GM12891 (cell line): Measurements from ENCODE around the gene NPAS2.

Source experiments
- DNase-seq: peaks from one replicate; pipeline ENCODE4 v3.0.0; 2011; ENCODE audit warnings: low spot score; ENCODE audit not compliant: insufficient read length
- FAIRE-seq: peaks from 2 replicates; lab custom pipeline; 2011; peaks lifted over from hg19 to GRCh38; lab: Jason Lieb, UNC
- PAX5 ChIP-seq: IDR thresholded peaks from 2 replicates; pipeline ENCODE4 v1.6.1; 2011; ENCODE audit warnings: low read length, moderate library complexity, mild to moderate bottlenecking; ENCODE audit not compliant: insufficient read depth, severe bottlenecking
- POLR2A ChIP-seq: IDR thresholded peaks from 2 replicates; pipeline ENCODE4 v1.6.1; 2011; ENCODE audit warnings: low read depth, low read length, control low read depth
- POLR2AphosphoS5 ChIP-seq: IDR thresholded peaks from 2 replicates; pipeline ENCODE4 v1.6.1; 2011; ENCODE audit warnings: low read depth, low read length, control low read depth
- POU2F2 ChIP-seq: IDR thresholded peaks from 2 replicates; pipeline ENCODE4 v1.6.1; 2011; ENCODE audit warnings: low read depth, mild to moderate bottlenecking, control low read depth, low read length, moderate library complexity
- SPI1 ChIP-seq: IDR thresholded peaks from 2 replicates; pipeline ENCODE4 v1.6.1; 2011; ENCODE audit warnings: low read depth, low read length, control low read depth
- TAF1 ChIP-seq: IDR thresholded peaks from 2 replicates; pipeline ENCODE4 v1.6.1; 2011; ENCODE audit warnings: low read depth, low read length, control low read depth

The NPAS2 gene

DNA sequence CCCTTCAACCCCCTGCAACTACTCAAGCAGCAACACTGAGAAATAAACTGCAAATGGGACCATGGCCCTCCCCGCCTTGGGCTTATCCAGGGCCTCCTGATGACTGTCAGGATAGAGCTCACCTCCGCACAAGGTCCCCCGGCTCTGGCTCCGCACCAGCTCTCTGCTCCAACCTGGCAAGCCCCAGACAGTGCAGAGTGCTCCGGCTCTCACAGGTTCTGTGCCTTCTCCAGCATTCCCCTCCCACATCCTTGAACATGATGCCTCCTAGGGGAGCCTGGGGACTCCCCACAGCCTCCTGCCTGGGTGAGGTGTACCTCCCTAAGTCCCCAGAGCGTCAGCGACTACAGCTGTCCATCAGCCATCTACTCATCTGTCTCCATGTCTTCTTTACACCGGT, 26.7 kb upstream of the NPAS2 start:
- no peak for DNase-seq
- no peak for TF ChIP-seq SPI1
- no peak for TF ChIP-seq POLR2AphosphoS5
- no peak for TF ChIP-seq TAF1
- no peak for TF ChIP-seq POLR2A
- TF ChIP-seq PAX5, result no peak
- no peak for TF ChIP-seq POU2F2
- FAIRE-seq, result no peak

DNA sequence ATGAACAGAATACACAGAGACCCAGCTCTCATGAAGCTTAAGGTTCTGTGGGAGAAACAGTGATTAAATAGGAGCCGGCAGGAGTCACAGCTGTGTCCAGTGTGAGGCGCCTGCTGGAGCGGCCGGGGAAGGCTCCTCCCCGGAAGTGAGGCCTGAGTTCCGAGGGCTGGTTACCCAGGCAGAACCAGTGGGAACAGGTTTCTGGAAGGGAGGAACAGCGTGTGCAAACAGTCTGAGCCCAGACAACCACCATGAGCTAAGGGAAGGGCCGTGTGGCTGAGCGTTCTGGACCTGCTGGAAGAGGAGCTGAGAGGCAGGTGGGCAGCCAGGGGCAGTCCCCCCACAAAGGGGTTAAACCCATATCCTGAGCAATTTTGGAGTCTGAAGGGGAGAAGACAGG, 26.0 kb upstream of the NPAS2 start:
- DNase-seq (no peak), FAIRE-seq (no peak)
- TF ChIP-seq PAX5 (no peak), POLR2A (no peak), POLR2AphosphoS5 (no peak)

DNA sequence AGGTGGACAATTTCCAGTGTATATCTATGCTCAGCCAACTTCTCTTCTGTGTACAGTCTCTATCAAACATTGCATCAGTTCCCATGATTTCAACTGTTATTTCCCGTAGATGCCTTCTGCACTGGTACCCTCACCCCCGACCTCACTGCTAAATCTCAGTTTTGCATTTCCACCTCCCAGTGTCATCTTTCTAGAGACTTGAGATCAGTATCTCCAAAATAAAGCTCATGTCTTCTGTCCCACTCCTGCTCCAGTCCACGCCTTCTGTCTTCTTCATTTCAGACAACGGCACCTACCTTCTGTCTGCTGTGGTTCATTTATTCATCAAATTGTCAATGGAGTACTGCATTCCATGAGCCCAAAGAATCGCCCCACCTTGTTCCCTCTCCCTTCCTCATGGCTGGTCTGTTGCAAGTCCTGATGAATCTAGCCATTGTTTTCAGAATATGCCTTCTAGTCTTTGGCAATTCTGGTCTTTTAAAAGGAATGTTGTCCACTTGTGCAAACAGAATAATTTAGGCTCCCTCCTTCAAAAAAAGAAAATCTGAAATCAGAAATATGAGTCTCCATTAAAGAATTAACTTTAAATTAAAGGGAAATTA, 23.3 kb upstream of the NPAS2 start:
- no peak for DNase-seq
- TF ChIP-seq PAX5, result no peak
- TF ChIP-seq POLR2AphosphoS5, result no peak
- TF ChIP-seq TAF1, result no peak
- TF ChIP-seq SPI1, result no peak
- no peak for TF ChIP-seq POLR2A
- no peak for TF ChIP-seq POU2F2
- no peak for FAIRE-seq

DNA sequence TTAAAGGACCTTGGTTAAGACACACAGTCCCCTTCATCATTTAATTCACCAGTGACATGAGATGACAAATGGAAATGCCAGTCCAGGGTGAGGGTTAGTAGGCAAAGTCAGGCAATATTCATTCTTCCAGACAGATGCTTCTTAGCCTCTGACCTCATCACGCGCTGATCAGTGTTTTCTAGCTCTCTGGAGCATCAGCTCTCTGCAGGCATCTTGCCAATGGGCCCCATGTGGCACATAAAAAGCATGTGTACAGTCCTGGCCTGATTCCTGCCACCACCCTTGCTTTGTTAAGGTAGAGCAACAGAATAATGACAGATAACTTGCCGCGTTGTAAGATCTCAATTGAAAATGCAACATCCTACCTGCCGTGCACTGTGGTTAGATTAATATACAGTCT, 20.3 kb upstream of the NPAS2 start:
- no peak for DNase-seq
- TF ChIP-seq POLR2AphosphoS5 (no peak), POU2F2 (no peak), POLR2A (no peak), TAF1 (no peak), SPI1 (no peak), PAX5 (no peak)

DNA sequence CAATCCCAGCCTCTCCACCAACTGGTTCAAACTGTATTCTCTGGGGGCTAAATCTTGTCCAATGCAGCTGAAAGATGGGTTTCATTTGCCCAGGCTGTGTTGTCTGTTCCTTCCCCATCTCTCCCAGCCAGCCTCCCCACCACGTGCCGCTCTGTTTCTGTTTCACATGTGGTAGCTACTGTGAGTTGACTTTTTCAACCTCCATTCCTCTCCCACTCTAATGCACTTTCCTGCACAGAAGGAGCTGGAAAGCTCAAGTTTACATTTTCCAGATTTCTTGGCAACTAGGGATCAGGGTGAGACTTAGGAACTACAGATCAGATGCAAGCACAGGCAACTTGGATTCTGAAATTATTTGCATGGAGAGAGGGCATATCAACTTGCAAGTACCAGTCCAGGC, 19.0 kb upstream of the NPAS2 start:
- DNase-seq, result no peak
- TF ChIP-seq PAX5 (no peak), POLR2AphosphoS5 (no peak), POU2F2 (no peak), SPI1 (no peak), POLR2A (no peak), TAF1 (no peak)
- no peak for FAIRE-seq

More for the DNA sequence above, 20.3 kb upstream of the NPAS2 start:
- FAIRE-seq, result no peak

DNA sequence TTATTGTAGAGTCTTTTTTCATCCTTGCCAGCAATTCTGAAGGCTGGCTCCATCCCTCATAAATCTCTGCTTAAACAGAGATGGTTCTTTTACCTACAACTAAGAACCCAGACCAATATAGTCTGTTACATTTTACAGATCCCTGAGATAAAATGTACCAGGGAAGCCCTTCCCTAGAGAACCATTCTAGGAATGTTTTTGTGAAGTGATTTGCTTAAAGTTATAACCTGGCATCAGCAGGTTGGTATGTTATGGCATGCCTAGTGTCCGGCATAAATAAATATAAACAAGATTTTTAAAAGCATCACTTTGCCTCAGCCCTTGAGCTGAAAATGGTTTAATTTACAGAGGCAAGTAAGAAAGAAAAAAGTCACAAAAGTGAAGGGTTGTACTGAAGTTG, 18.5 kb upstream of the NPAS2 start:
- FAIRE-seq, result no peak
- TF ChIP-seq POLR2A (no peak), POLR2AphosphoS5 (no peak), PAX5 (no peak)
- no peak for DNase-seq

DNA sequence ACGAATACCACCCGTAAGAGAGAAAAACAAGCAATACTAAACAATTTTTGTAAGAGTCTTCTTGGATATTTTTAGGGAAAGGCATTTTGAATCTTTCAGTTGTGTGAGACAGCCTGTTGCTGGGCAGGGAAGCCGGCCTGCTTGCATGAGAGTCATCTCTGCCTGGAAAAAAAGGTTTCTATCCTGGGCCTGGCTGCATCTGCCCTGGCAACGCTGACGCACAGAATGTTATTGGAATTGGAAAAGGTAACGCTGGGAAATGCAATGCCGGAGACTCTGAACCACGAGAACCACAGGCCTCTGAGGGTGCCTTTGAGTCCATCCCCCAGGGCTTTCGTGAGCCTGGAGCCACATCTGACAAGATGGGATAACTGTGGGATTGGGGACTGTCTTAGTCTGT, 17.9 kb upstream of the NPAS2 start:
- DNase-seq (no peak), FAIRE-seq (no peak)
- TF ChIP-seq SPI1 (no peak), PAX5 (no peak), TAF1 (no peak), POLR2AphosphoS5 (no peak), POLR2A (no peak), POU2F2 (no peak)

DNA sequence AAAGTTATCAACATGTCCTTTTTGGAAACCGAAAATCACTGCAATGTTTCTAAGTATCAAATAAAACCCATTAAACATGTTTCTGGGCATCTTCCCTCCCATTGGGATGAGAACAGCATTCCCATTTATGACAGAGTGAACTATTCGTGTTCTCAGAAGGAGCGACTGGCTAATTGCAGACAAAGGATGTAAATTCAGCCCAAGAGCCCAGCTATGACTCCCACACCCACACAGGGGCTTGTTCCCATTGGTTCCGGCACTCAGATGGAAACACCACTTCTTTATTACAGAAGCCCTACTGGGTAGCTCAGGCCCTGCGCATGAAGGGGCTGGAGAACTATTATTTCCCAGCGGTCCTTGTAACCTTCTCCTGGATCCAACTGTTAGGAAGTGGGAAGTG, 16.6 kb upstream of the NPAS2 start:
- DNase-seq (no peak), FAIRE-seq (no peak)
- TF ChIP-seq TAF1 (no peak), POLR2A (no peak), PAX5 (no peak)

DNA sequence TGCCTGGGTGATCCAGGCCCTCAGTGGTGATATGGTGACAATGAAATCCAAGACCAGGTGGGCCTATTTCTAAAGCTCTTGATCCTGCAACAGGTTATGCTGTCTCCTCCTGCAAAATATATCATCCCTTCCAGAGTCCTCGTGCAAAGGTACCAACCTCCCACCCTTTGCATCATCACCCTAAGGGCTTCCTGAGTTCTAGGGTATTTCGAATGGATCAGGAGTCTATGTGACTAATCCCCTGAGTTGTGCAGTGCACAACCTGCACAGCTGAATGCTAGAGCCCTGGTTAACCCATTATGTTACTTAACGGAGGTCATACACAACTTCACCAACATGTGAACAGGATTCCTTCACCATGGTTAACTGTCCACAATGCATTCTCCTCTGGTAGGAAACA, 13.4 kb upstream of the NPAS2 start:
- no peak for DNase-seq
- TF ChIP-seq TAF1 (no peak), POU2F2 (no peak), SPI1 (no peak), POLR2AphosphoS5 (no peak), PAX5 (no peak), POLR2A (no peak)
- FAIRE-seq, result no peak

DNA sequence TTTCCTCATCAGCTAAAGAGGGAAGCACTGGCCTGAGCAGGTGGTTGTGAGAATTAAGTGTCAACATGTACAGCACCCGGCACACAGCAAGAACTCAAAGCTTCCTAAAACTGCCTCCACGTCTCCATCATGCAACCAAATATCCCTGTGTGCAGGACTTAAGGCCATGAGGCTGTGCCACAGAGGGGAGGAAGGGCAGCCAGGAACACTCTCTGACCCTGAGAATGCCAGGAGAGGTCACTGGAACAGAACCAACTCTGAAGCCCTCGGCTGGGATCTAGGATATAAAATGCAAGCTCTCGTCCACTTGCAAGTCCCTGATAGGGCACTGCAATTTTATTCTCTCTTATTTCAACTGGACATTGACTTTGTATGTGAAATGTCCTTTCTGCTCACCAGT, 12.2 kb upstream of the NPAS2 start:
- TF ChIP-seq PAX5, result no peak
- TF ChIP-seq POU2F2, result no peak
- no peak for TF ChIP-seq TAF1
- TF ChIP-seq SPI1, result no peak
- TF ChIP-seq POLR2AphosphoS5, result no peak
- no peak for TF ChIP-seq POLR2A
- no peak for FAIRE-seq
- DNase-seq, result no peak
